IMR-90 (cell line): ENCODE data around the gene RAP1GAP. TPM values are rescaled to one million over a fixed set of nuclear protein-coding genes. Genes with fewer than 3 reads are reported as not detected.
A peak's percentile ranks its signal among the peaks of the same experiment; 100 is the strongest.

Source experiments
- ATAC-seq: fragments of 200-7000 bp; cut with Tn5 transposase; 2 replicates; pipeline ENCODE4 v1.9.1; 2020; ENCODE audit warnings: low read depth, mild to moderate bottlenecking, moderate library complexity
- BruUV-seq: library from RNA; stranded (reverse); fragments of 400-500 nt; replicated peaks from 2 replicates; lab custom pipeline; 2021; lab: Mats Ljungman, UMichigan
- CTCF ChIA-PET: fragments of 300-600 bp; formaldehyde crosslinking; extraction: SDS; loops from one replicate; lab custom pipeline; 2021; ENCODE audit warnings: antibody characterized with exemption; lab: Yijun Ruan, JAX
- POLR2A ChIA-PET: fragments of 300-600 bp; sonication (Branson Sonifier 250); formaldehyde crosslinking; loops from one replicate; lab custom pipeline; 2022; ENCODE audit warnings: antibody characterized with exemption; ENCODE audit not compliant: unreplicated experiment; lab: Charles Lee
- DNase-seq: peaks from one replicate; pipeline ENCODE4 v3.0.0; 2013
- H2AFZ ChIP-seq: replicated peaks from 2 replicates; pipeline ENCODE3; 2013; ENCODE audit warnings: low read length, mild to moderate bottlenecking; ENCODE audit not compliant: poor library complexity
- H2AK5ac ChIP-seq: 2 replicates; pipeline ENCODE4 v1.6.1; 2013; ENCODE audit warnings: low read depth, low read length, inconsistent platforms
- H2AK9ac ChIP-seq: replicated peaks from 2 replicates; pipeline ENCODE3; 2013; ENCODE audit warnings: mild to moderate bottlenecking, low read depth, low read length, moderate library complexity; ENCODE audit not compliant: poor library complexity
- H2BK120ac ChIP-seq: 2 replicates; pipeline ENCODE4 v1.6.1; 2013; ENCODE audit warnings: low read depth, low read length, inconsistent platforms
- H2BK15ac ChIP-seq: 3 replicates; pipeline ENCODE4 v1.6.1; 2013; ENCODE audit warnings: low read depth, low read length, inconsistent platforms
- H2BK20ac ChIP-seq: 2 replicates; pipeline ENCODE4 v1.6.1; 2013; ENCODE audit warnings: low read depth, mild to moderate bottlenecking, inconsistent platforms, low read length, moderate library complexity
- H2BK5ac ChIP-seq: 2 replicates; pipeline ENCODE4 v1.6.1; 2013; ENCODE audit warnings: mild to moderate bottlenecking, low read depth, low read length, inconsistent platforms; ENCODE audit not compliant: poor library complexity, severe bottlenecking
- H3K14ac ChIP-seq: replicated peaks from 2 replicates; pipeline ENCODE4 v1.6.1; 2013; ENCODE audit warnings: low read depth, low read length, inconsistent platforms
- H3K18ac ChIP-seq: 2 replicates; pipeline ENCODE4 v1.6.1; 2013; ENCODE audit warnings: low read depth, low read length, control low read depth
- H3K23ac ChIP-seq: 2 replicates; pipeline ENCODE4 v1.6.1; 2013; ENCODE audit warnings: low read depth, low read length, inconsistent platforms
- H3K27ac ChIP-seq: 2 replicates; pipeline ENCODE4 v1.5.1; 2013; ENCODE audit warnings: mild to moderate bottlenecking, control low read depth, low read length; ENCODE audit not compliant: insufficient read depth
- H3K27me3 ChIP-seq: 2 replicates; pipeline ENCODE4 v1.6.1; 2013; ENCODE audit warnings: low read length; ENCODE audit not compliant: control insufficient read depth, insufficient read depth
- H3K36me3 ChIP-seq: 2 replicates; pipeline ENCODE4 v1.6.1; 2013; ENCODE audit warnings: low read length, mixed read lengths; ENCODE audit not compliant: control insufficient read depth, insufficient read depth
- H3K4ac ChIP-seq: 2 replicates; pipeline ENCODE4 v1.6.1; 2013; ENCODE audit warnings: low read depth, low read length, inconsistent platforms
- H3K4me1 ChIP-seq: 2 replicates; pipeline ENCODE4 v1.6.1; 2013; ENCODE audit warnings: low read length, mixed read lengths; ENCODE audit not compliant: control insufficient read depth, insufficient read depth
- H3K4me2 ChIP-seq: 2 replicates; pipeline ENCODE4 v1.6.1; 2013; ENCODE audit warnings: low read depth, mild to moderate bottlenecking, control low read depth, low read length, moderate library complexity
- H3K4me3 ChIP-seq: 2 replicates; pipeline ENCODE4 v1.5.1; 2013; ENCODE audit warnings: low read depth, mild to moderate bottlenecking, control low read depth, low read length, moderate library complexity; ENCODE audit not compliant: insufficient read depth
- H3K56ac ChIP-seq: 2 replicates; pipeline ENCODE4 v1.6.1; 2013; ENCODE audit warnings: low read length, inconsistent platforms; ENCODE audit not compliant: insufficient read depth; ENCODE audit errors: extremely low read depth
- H3K79me1 ChIP-seq, 2 experiments: 2 replicates each; pipeline ENCODE4 v1.6.1; 2013; ENCODE audit warnings: low read length in 2 of 2, inconsistent platforms in 1 of 2, low read depth in 1 of 2
- H3K9ac ChIP-seq: 2 replicates; pipeline ENCODE4 v1.6.1; 2013; ENCODE audit warnings: low read depth, low read length, control low read depth
- H3K9me1 ChIP-seq: 2 replicates; pipeline ENCODE4 v1.6.1; 2013; ENCODE audit warnings: low read length, inconsistent platforms; ENCODE audit not compliant: insufficient read depth
- H3K9me3 ChIP-seq: 2 replicates; pipeline ENCODE4 v1.6.1; 2013; ENCODE audit warnings: low read length; ENCODE audit not compliant: control insufficient read depth, insufficient read depth
- H4K20me1 ChIP-seq: 2 replicates; pipeline ENCODE4 v1.6.1; 2013; ENCODE audit warnings: low read length, inconsistent platforms; ENCODE audit not compliant: insufficient read depth
- H4K5ac ChIP-seq: 2 replicates; pipeline ENCODE4 v1.6.1; 2013; ENCODE audit warnings: mild to moderate bottlenecking, low read depth, low read length, control low read depth
- H4K8ac ChIP-seq, 2 experiments: 2 replicates each; pipeline ENCODE4 v1.6.1; 2013; ENCODE audit warnings: low read depth in 2 of 2, low read length in 2 of 2, control low read depth in 1 of 2, inconsistent platforms in 1 of 2
- H4K91ac ChIP-seq: 2 replicates; pipeline ENCODE4 v1.6.1; 2013; ENCODE audit warnings: low read depth, low read length, inconsistent platforms; ENCODE audit not compliant: insufficient read depth
- MXI1 ChIP-seq: IDR thresholded peaks from 2 replicates; pipeline ENCODE4 v1.6.1; 2012; ENCODE audit warnings: low read depth, mild to moderate bottlenecking, low read length, moderate library complexity, borderline replicate concordance
- NFE2L2 ChIP-seq: fragments of 150-350 bp; IDR thresholded peaks from 2 replicates; pipeline ENCODE4 v1.6.1; 2016; ENCODE audit warnings: low read depth, mild to moderate bottlenecking, low read length
- RAD21 ChIP-seq: IDR thresholded peaks from 2 replicates; pipeline ENCODE4 v1.6.1; 2012; ENCODE audit warnings: low read length, improper control_type of control experiment
- RFX5 ChIP-seq: IDR thresholded peaks from 2 replicates; pipeline ENCODE4 v1.8.0; 2012; ENCODE audit warnings: low read depth, mild to moderate bottlenecking, low read length, moderate library complexity
- SMC3 ChIP-seq: fragments of 150-350 bp; IDR thresholded peaks from 2 replicates; pipeline ENCODE4 v1.6.1; 2016; ENCODE audit warnings: low read depth, mild to moderate bottlenecking, antibody characterized with exemption, low read length, moderate library complexity
- WGBS, 2 experiments: methylation state at CpG; one replicate each; pipeline versions ENCODE4 v1.1.5 to v1.1.7; 2013; ENCODE audit warnings: missing lambda C conversion rate in 2 of 2; ENCODE audit not compliant: insufficient read length in 1 of 2; ENCODE audit errors: extremely low coverage in 2 of 2; 5-methylcytosine and 5-hydroxymethylcytosine counted together
- dilution Hi-C: fragments of 300-500 bp; cut with HindIII; formaldehyde crosslinking; loops from one replicate; pipeline ENCODE4 v1.14.3; 2018; ENCODE audit warnings: low sequenced_read_pairs; ENCODE audit not compliant: unreplicated experiment
- in situ Hi-C: fragments of 300-500 bp; cut with MboI; formaldehyde crosslinking; loops from 3 replicates; pipeline ENCODE4 v1.14.3; 2019; ENCODE audit warnings: low sequenced_read_pairs, inconsistent platforms, mixed read lengths
- intact Hi-C: fragments of 100-400 bp; cut with micrococcal nuclease; formaldehyde crosslinking; loops from 2 replicates; pipeline ENCODE4 v1.10.0; 2022
- polyA plus RNA-seq, 3 experiments: library from polyadenylated mRNA; depleted of rRNA; stranded (reverse); fragments of >200 nt; gene quantifications; 2 replicates each; pipeline ENCODE4 v1.2.3, GENCODE V29; 2012; ENCODE audit warnings: low replicate concordance in 1 of 3
- total RNA-seq: library from RNA; depleted of rRNA; stranded (reverse); fragments of >200 nt; gene quantifications from 2 replicates; pipeline ENCODE4 v1.2.3, GENCODE V29; 2012

Gene RAP1GAP
- total and polyA plus RNA-seq, 2 of the 4 experiments (the other 2 are of a cell fraction) = under 0.01 to 0.10 TPM

GRCh38 chr1:21577933-21578332 lies 91.2 kb downstream of the RAP1GAP start:
- H4K8ac ChIP-seq = no peak overlapping the region
- H3K27me3 ChIP-seq = peaks cover under 1% of the 10 kb centered on the region; the same call in 1 of the 2 replicates
- H3K9ac ChIP-seq = no peak overlapping the region
- TSS peak; percentile 85 for BruUV-seq
- no peak overlapping the region for H2BK5ac ChIP-seq
- no peak overlapping the region for H2AFZ ChIP-seq
- intact Hi-C loops (loop anchor here (10.0 kb wide), 1 partner anchor 313 kb away; no protein-coding TSS in a partner anchor), dilution Hi-C loops (no loop called here), in situ Hi-C loops (no loop called here)
- no peak overlapping the region for H4K91ac ChIP-seq
- H3K23ac ChIP-seq = no peak overlapping the region
- TF ChIP-seq NFE2L2 (no peak), MXI1 (no peak), SMC3 (no peak), RFX5 (no peak), RAD21 (no peak)
- ATAC-seq (no peak), DNase-seq (no peak)
- no peak overlapping the region for H2BK15ac ChIP-seq
- H3K9me3 ChIP-seq = no peaks in the 10 kb centered on the region
- H2BK120ac ChIP-seq = no peak overlapping the region
- no peaks in the 10 kb centered on the region for H3K4me1 ChIP-seq
- H4K20me1 ChIP-seq = 0 out of 2 replicates have a peak, but pooled peaks cover 3% of the 10 kb centered on the region
- no peak overlapping the region for H3K14ac ChIP-seq
- H3K56ac ChIP-seq = no peak overlapping the region
- CTCF ChIA-PET = no interaction called here
- no peak overlapping the region for H4K5ac ChIP-seq
- H2AK9ac ChIP-seq = no peak overlapping the region
- POLR2A ChIA-PET = no interaction called here
- no peak overlapping the region for H3K4ac ChIP-seq
- no peaks in the 10 kb centered on the region for H3K79me1 ChIP-seq
- no peak overlapping the region for H3K4me2 ChIP-seq
- H3K4me3 ChIP-seq = no peak overlapping the region
- no peaks in the 10 kb centered on the region for H3K36me3 ChIP-seq
- no peak overlapping the region for H3K27ac ChIP-seq
- no peaks in the 10 kb centered on the region for H3K9me1 ChIP-seq
- H2AK5ac ChIP-seq = no peak overlapping the region
- WGBS, 2 experiments = 72% methylated on average over 5 of the region's 9 CpGs; no CpG with 5 or more reads in 1 of the 2 experiments
- H3K18ac ChIP-seq = no peak overlapping the region
- no peak overlapping the region for H2BK20ac ChIP-seq
